LNCaP clone FGC (cell line): Measurements from ENCODE around the gene ZFC3H1.

ENCODE experiments used
- DNase-seq: peaks from one replicate; pipeline ENCODE4 v3.0.0-alpha.2; 2011; ENCODE audit warnings: low read depth
- H3K4me3 ChIP-seq: 2 replicates; pipeline ENCODE4 v1.5.1; 2011; ENCODE audit warnings: mild to moderate bottlenecking, low read depth, low read length, control low read depth
- CTCF ChIP-seq: IDR thresholded peaks from 2 replicates; pipeline ENCODE4 v1.5.1; 2012; ENCODE audit warnings: mild to moderate bottlenecking; ENCODE audit not compliant: control insufficient read depth, insufficient read depth; ENCODE audit errors: extremely low read depth

ZFC3H1 gene

GRCh38 chr12:71565535-71565934 lies 98.1 kb downstream of the ZFC3H1 start:
- no peak overlapping the region for H3K4me3 ChIP-seq

GRCh38 chr12:71562676-71563595 lies 100.7 kb downstream of the ZFC3H1 start:
- no peak for DNase-seq
- TF ChIP-seq CTCF = no peak
- no peak overlapping the region for H3K4me3 ChIP-seq

More at GRCh38 chr12:71565535-71565934, 98.1 kb downstream of the ZFC3H1 start:
- no peak for TF ChIP-seq CTCF
- no peak for DNase-seq
